NCI-H1436 (cell line): ENCODE results near the gene CLMN.

ENCODE experiments used
- DNase-seq: peaks from one replicate; lab custom pipeline; 2025; lab: John Stamatoyannopoulos, UW

The CLMN gene

DNA sequence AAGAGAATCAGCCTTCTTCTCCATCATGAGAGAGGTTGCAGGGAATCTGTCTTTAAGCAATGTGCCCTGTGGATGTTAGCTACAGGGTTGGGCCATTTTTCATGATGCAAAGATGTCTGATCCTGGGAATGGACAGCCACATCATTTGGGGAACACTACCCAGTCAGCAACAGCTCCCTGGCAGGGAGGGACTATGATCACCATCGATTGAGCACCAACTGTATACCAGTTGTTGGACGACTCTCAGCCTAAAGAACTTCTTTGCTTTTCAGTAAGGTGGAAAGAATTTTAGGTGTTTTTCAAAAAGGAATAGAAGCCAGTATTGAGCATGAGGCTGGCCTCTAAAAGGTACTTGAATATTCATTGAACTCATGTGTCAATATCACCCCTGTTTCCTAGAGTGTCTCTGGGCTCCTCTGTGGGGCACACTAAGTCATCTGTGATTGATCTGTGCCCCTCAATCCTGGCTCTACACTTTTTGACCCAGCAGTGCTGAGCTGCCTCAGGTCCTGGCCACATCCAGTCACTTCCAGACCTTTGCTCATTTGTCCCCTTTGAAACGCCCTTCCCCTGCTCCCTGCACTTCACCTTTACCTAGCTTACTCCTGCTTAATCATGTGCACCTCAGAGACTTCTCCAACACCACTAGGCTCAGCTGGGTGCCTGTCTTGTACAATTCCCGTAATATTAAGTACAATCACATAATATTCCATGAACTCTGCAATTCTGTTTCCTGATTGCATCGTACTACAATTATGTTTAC, 2.2 kb upstream of the CLMN start:
- DNase-seq: no peak

DNA sequence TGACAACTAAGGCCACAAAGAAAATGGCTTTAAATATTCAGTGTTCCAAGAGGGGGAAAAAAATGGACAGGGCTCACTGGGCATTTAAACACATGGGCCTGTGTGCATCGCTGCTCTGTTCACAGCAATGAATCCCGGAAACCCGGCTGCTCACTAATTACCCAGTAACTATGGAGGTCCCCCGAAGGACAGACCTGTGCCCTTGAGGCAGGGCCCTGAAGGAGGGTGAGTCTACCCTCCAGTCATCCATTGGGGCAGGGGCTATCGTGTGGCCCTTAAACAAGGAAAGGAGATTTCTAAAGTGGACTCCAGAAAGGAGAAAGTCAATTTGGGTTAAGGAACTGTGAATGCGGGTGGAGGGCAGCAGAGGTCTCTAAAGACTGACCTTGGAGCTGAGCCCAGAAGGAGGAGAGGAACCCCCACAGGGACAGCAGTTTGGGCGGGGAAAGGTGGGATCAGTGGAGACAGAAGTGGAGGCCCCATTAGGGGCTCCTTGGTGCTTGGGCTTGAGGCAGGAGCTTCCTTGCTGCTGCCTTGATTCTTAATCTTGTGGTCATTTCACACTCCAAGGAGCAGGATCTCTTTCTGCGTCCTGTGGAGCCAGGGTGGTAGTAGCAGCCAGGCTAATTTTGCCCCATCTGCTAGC, 1.4 kb upstream of the CLMN start:
- DNase-seq: no peak

DNA sequence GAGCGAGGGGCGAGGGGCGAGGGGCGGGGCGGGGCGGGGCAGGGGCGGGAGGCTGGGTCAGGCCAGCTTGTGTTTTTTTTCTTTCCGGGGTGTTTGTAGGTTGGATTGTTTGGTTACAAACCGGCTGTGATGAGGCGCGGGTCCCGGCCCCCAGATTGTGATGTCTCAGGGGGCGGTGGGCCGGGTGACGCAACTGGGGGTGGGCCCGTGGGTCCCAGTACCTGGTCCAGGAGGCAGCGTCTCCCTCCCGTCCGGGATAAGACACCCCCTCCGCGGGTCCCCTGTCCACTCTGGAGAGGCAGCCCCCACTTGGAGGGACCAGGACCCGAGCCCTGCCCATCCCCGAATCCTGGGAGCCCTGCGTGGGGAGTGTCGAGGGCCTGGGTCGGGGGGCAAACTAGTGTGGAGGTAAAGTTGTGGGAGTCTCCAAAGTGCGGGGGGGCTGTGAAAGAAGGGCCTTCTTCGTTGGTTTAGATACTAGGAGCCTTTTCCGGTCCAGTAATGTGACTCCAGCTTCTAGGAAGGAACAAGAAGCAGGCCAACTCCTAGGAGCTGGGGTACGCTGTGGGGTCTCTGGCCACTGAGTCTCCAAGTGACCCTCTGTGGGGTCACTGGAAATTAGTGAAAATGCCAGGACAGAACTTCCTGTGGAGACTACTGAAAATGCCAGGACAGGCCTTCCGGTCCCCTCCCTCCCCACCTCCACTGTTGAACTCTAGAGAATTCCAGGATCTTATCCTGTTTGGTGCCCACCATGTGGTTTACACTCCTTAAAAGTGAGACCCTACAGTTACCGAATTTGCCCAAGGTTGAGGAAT, 579 bp upstream of the CLMN start:
- DNase-seq: peak; percentile 48

DNA sequence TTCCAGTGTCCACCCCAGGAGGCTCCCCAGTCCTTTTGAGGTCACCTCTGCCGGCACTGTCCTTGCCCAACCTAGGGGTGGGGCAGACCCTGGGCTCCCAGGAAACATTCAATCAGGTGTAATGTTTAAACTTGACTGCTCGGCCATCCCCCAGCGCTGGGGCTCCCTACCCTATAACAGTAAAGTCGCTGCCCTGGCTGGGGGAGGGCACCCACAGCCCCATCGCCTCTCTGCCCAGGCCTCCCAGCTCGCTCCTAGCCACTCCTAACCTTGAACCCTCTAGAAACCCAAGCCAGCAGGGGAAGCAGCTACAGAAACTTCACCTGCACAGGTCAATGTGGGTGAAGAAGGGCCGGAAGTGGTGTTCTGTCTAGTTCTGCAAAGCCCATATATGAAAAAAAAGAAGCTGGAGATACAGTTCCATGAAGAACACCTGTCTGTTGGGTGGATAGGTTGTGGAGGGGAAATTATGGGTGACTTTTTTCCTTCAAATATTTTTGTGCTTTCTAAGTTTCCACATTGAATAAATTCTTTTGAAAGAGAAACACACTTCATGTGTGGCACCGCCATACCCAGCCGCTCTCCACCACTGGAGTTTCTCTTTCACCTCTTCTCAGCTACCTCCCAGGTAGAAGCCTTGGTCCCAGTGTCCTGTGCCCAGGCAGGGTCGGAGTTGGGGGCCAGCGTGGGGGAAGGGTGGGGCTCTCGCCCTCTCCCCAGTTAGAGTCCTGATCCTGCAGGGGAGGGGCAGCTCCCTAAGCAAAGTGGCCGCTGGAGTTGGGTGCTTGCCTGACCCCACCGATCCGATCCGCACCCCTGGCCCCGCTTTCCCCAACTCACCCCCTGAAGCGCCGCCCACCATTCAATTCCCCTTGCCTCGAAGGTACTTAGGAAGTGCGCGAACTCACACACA, 1.1 kb downstream of the CLMN start:
- DNase-seq: no peak

DNA sequence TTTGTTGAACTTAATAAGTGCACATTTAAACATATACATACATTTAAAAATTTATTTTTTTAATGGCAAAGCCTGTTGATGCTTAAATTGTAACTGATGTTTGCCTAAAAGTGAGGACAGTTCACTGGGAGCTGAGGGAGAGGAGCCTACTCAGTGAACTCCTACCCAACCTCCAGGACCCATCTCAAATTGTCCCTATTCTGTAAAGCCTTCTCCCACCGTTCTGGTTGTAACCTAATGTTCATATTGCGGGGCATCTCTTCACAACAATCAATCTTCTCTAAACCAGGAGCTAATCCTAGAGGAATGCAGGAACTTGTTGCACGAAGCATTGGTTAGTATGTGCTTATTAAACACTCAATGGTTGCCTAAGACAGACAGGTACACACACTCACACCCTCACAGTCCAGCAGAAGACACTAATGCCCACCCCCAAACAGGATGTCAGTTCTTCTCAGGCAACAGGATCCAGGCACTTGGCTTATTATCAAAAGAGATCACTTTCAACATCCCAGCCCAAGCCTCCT, 1.8 kb downstream of the CLMN start:
- no peak for DNase-seq

DNA sequence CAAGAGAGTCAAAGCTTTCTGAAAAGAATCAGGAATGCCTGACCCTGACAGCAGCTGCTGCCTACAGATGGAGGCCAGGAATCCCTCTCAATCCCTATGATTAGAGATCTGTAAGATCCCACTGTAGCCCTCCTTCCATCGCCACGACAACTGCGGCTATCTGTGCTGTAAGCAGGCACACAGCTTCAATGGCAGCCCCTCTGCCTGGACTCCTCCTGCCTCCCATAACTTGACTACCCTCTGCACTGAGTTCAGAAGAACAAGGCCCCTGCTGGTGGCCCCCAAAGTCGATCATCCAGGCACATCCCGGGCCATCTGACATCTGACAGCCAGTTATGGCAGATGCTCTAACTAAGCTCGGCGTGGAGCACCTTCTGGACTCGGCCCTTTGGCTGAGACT, 2.9 kb downstream of the CLMN start:
- DNase-seq: no peak

DNA sequence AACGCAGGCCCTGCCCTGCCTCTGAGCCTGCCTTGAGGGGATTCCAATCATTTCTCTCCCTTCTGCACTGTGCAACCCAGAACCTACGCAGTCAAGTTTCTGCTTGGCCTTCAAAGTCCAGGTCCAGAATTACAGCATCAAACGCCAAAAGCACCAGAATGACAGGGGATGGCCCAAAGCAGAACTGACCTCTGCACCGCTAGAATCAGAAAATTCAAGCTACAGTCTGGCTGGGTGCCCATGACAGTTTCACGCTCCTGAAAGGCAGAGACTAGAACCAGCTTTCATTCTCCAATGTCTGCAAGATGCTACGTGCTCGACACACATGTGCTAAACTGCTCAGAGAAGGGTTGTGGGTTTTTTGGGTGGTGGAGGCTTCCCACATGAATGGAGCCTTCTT, 4.1 kb downstream of the CLMN start:
- DNase-seq: no peak

DNA sequence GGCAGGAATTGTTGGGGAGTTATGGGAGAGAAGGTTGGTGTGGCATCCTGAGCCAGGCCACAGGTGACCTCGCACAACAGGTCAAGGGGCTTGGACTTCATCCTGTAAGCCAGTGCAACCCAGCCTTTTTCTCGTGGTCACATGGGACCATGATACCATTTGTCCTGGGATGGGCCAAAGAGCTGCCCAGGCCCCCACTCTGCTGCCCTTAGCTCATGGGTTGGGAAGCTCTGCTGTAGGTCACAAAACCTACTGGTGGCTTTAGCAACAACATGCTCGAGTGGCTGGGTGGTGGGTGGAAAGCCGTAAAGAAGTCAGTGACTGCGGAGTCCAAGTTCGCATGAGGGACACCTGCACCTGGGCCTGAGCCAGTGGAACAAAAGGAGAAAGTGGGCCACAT, 4.6 kb downstream of the CLMN start:
- DNase-seq: no peak

DNA sequence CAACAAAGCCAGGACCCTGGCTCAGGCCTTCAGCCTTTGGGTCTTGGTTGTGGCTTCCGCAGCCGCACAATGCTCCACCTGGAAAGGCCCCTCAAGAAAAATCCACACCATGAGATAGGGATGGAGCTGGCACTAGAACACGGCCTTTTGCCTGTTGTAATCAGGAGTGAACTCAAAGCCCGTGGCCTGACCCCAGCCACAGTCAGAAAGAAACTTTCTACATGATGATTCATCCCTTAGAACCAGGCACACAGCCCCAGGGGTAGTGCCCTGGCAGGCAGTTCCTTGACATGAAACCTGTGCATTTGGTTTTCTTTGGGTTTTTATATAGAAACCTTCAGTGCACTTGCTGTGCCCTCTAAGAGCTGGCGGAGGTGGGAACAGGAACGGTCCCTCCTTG, 5.1 kb downstream of the CLMN start:
- no peak for DNase-seq

DNA sequence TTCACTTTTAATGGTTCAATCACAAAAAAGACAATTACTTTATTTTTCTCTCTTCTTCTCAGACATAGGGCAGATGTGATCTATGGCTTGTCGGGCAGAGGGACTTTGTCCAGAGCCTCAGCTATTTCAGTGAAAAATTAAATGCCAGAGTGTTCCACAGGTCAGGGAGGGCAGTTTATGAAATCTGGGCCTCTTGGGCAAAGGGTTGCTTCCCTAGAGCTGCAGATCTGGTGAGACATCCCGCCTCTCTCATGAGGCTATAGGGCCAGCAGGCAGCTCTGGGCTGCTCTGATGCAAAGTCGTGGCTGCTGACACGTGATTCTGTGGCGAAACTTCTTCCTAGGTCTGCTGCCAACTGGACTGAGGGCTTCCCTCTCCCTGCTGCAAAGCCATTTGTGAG, 6.0 kb downstream of the CLMN start:
- no peak for DNase-seq

DNA sequence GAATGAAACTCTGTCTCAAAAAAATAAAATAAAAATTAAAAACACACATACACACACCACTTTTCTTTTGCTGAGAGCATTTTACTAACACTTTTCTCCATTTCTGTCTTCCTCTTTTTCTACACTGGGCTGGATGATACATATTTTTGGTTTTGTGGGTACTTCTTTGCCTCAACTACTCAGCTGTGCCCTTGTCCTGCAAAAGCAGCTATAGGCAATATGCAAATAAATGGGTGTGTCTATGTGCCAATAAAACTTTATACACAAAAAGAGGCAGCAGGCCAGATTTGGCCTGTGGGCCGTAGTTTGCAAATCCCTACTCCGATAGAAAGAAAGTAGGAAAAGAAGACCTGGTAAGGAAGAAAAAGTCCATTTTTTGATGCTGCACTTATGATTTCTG, 6.5 kb downstream of the CLMN start:
- DNase-seq: no peak

DNA sequence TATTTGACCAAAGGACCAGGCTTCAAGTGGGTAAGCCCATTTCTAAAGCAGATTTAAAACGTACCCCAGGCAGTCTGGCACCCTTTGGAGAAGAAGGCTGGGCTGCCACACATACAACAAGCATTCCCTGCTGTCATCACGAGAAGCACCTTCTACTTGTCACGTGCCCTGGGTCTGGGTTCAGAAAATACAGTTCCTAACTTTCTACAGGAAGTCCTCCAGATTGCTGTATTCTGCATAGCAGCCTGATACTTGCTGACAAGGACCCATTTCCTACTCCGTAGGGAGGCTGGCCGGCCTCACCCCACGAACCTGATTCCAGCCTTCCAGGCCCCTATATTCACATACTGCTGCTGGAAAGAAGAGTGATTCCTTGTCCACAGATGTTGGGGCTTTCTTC, 7.4 kb downstream of the CLMN start:
- no peak for DNase-seq

DNA sequence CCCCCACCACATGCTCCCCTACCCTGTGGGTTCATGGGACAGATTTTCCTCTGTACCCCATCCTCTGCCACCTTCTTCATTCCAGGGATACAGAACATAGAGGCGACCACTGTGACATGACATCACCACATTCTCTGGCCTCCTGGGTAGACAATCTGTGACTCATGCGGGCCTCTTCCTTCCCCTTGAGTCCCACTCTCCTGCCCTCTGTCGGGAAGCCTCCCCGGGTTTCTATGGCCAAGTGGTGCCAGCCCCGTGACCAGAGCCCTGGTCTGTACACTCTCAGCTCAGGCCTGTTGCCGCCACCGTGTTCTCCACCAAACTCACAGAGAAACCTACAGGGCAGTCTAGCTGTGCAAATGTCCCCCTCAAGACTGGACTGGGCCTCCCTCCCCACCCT, 8.0 kb downstream of the CLMN start:
- no peak for DNase-seq

DNA sequence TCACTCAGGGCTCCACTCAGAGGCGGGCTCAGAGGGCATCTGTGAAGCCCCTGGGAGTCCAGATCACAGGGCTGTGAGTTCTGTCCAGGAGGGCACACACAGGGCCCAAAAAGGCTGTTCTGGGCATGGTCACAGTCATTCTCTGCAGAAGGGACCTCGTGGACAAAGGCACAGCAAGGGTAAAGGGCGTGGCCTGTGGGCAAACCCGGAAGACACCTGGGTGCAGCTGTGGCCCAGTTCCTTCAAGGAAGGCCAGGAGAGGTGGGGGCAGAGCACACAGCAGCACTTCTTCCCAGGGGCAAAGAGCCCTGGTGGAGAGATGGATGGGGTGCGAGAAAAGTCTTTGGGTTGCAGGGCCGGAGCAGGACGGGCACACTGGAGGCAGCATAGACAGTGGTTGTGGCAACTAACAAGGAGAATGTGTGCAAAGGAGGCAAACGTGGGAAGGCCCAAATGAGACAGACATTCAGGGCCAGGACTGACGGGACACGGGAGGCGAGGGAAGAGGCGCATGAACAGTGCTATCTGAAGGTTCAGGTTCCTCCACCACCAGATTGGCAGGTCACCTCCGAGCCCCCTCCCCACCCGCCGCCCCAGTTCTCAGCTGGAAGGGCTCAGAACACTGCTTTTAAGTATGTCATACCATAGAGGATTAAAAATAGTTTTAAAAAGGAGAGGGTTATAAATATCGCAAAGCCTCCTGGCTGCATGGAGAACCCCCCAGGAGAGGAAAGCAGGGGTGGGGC, 8.9 kb downstream of the CLMN start:
- DNase-seq: no peak

DNA sequence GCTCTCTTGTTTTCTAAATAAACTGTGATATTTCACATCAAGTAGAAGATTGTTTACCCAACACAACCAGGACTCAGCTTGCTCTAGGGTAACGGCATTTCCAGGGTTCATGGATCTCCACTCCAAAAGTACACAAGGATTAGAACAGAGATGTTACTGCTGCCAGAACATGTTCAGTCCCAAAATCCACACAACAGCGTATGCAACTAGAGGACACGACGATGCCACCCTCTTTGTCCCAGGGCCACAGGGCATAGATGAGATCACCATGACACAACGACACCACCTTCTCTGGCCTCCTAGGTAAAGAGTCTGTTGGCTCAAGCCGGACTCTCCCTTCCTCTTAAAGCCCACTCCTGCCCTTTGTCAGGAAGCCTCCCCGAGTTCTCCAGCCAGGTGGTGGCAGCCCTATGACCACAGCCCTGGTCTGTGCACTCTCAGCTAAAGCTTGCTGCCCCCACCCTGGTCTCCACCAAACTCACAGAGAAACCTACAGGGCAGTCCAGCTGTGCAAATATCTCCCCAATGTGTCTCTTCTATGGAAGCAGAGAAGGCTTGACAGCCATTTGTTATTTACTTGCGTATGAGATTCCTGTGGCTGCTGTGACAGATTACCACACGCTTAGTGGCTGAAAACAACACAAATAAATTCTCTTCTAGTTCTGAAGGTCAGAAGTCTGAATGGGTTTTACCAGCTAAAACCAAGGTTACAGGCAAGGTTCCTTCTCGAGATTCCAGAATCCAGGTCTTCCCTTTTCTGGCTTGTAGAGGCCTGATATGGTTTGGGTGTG, 10.3 kb downstream of the CLMN start:
- DNase-seq: no peak

DNA sequence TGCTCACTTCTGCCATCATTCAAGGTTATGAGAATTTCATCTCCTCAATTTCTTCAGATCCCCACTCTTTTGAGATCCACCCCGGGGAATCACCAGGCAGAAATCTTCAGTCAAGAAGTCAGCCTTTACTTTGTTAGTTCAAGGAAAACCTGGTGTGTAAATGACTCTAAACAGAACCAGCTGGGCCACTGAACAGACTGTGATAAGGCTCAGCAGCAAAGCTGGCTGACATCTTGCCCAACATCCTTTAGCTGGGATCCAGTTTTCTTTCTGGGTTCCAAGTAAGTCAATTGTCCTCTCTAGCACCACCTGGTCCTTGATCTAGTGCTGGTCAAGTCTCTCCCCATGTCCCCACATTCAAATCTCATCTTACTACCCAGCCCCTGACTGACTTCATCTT, 11.6 kb downstream of the CLMN start:
- no peak for DNase-seq

DNA sequence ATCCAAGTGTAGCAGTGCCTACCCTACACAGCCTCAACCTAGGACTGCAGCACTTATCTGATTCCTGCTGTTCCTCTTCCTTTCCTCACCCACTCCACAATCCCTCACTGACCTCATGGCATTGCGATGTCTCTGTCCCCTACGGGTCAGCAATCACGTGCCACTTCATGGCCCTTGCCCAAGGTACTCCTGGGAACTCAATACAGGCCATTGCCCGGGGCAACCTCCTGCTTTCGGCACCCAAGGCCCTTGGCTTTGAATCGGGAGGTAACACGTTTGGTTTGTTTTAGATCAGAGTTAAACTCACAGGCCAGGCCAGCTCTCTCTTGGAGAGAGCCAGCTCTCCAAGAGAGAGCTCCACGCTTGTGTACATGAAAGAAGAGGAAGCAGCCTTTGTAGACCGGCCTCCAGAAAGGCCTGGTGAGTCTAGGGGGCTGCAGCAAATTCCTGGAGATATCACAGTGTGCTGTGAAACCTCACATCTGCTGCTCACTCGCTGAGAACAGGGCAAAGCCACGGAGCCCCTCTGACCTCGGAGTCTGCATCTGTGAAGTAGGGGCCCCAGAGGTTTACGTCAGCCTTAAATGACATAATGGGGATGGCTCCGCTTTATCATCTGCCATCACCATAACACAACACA, 12.2 kb downstream of the CLMN start:
- DNase-seq: no peak

DNA sequence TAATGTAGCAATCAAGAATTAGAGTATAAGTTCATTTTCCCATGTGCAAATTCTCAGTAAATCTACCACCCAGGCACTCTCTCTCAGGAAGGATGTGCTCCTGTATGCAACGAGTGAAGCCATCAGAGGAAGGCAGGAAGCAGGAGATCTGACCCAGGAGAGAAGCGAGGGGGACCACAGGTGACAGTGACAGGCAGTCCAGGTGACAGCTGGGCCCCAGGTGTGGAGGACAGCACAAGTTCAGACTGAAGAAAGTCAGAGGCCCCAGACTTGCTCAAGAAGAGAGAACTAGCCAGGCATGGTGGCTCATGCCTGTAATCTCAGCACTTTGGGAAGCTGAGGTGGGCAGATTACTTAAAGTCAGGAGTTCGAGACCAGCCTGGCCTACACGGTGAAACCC, 13.8 kb downstream of the CLMN start:
- no peak for DNase-seq

DNA sequence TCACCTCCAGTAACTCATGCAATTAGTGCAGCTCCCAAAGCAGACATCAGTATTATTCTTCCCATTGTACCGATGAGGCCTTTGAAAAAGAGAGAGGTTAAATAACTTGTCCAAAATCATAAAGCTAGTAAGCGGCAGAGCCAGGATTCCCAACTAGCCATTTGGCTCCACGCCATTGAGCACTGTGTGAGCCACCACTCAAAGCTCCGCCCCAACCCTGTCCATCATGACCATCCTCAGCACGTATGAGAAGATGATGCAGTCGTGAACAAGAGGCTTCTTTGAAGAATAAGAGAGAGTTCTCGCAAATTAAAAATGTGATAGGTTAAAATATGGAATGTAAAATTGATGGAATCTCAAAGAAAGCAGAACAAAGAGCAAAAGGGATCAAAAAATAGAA, 14.6 kb downstream of the CLMN start:
- no peak for DNase-seq

DNA sequence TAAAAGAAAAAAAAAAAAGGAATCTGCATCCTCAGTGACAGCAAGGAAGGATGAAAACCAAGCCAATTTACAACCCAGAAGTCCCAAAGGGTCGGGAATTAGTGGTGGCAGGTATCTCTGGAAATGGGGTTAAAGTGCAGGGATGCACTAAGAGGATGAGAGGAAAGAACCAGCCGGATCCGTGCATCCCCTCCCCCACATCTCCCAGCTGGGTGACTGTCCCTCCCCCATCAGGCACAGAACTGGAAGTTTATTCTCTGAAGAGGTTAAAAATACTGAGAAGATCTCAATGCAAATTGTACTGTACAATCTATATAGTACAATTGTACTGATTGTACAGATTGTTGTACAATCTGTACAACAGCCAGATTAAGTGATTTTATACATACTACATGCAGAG, 15.4 kb downstream of the CLMN start:
- no peak for DNase-seq
